CD4-positive, alpha-beta T cell (primary cell): ENCODE measurements around the gene KLC1. TPM values are rescaled to one million over a fixed set of nuclear protein-coding genes. Genes with fewer than 3 reads are reported as not detected.

Experiments
- ATAC-seq: fragments of 200-7000 bp; cut with Tn5 transposase; one replicate; pipeline ENCODE4 v1.10.0; 2022; ENCODE audit warnings: mild to moderate bottlenecking; ENCODE audit not compliant: poor library complexity
- CTCF ChIA-PET: fragments of 350-600 bp; sonication (Branson Sonifier 250); formaldehyde crosslinking; loops from one replicate; lab custom pipeline; 2021; ENCODE audit warnings: antibody characterized with exemption, inconsistent platforms; lab: Charles Lee
- POLR2A ChIA-PET: fragments of 350-600 bp; sonication (Branson Sonifier 250); formaldehyde crosslinking; loops from one replicate; lab custom pipeline; 2021; ENCODE audit warnings: antibody characterized with exemption, inconsistent platforms; lab: Charles Lee
- DNase-seq, 14 experiments: peaks; one replicate each; pipeline ENCODE4 v3.0.0-alpha.2; 2013 to 2020; ENCODE audit warnings: mixed read lengths in 2 of 14
- H3K27ac ChIP-seq, 2 donors: one replicate each; pipeline versions ENCODE4 v1.5.1 to v1.7.0; 2013; ENCODE audit warnings: low read length in 2 of 2, low read depth in 1 of 2, mild to moderate bottlenecking in 1 of 2
- H3K27me3 ChIP-seq, 2 experiments: 1 replicate in 1 of 2; 2 replicates in 1 of 2; pipeline versions ENCODE4 v1.6.1 to v1.7.0; 2013; ENCODE audit warnings: low read length in 2 of 2, control low read depth in 1 of 2, mild to moderate bottlenecking in 1 of 2, moderate library complexity in 1 of 2; ENCODE audit not compliant: insufficient read depth in 2 of 2, control insufficient read depth in 1 of 2
- H3K36me3 ChIP-seq: one replicate; pipeline ENCODE4 v1.6.1; 2013; ENCODE audit warnings: low read length, control low read depth; ENCODE audit not compliant: insufficient read depth
- H3K4me1 ChIP-seq: one replicate; pipeline ENCODE4 v1.6.1; 2013; ENCODE audit warnings: low read length, control low read depth; ENCODE audit not compliant: insufficient read depth
- H3K4me3 ChIP-seq: one replicate; pipeline ENCODE4 v1.5.1; 2013; ENCODE audit warnings: mild to moderate bottlenecking, low read length, moderate library complexity
- H3K9me3 ChIP-seq, 2 experiments: 1 replicate in 1 of 2; 2 replicates in 1 of 2; pipeline versions ENCODE4 v1.6.1 to v1.7.0; 2013; ENCODE audit warnings: low read length in 2 of 2, mild to moderate bottlenecking in 2 of 2, control low read depth in 1 of 2, moderate library complexity in 1 of 2; ENCODE audit not compliant: control insufficient read depth in 1 of 2, insufficient read depth in 1 of 2
- H3K27ac Mint-ChIP-seq: one replicate; pipeline ENCODE4 v1.8.0; 2020; ENCODE audit warnings: mixed read lengths
- H3K27me3 Mint-ChIP-seq: one replicate; pipeline ENCODE4 v1.8.0; 2021; ENCODE audit warnings: mixed read lengths
- H3K36me3 Mint-ChIP-seq: one replicate; pipeline ENCODE4 v1.8.0; 2021; ENCODE audit warnings: low read depth, mixed read lengths
- H3K4me1 Mint-ChIP-seq: one replicate; pipeline ENCODE4 v1.8.0; 2021; ENCODE audit warnings: low read depth, mixed read lengths
- H3K4me3 Mint-ChIP-seq: one replicate; pipeline ENCODE4 v1.8.0; 2020; ENCODE audit warnings: mild to moderate bottlenecking, mixed read lengths
- H3K9me3 Mint-ChIP-seq: one replicate; pipeline ENCODE4 v1.8.0; 2020; ENCODE audit warnings: mixed read lengths
- CTCF ChIP-seq: fragments of 200-600 bp; IDR thresholded peaks from one replicate; pipeline ENCODE4 v1.8.0; 2022; ENCODE audit warnings: antibody characterized with exemption, mild to moderate bottlenecking
- intact Hi-C, 2 experiments: fragments of 100-400 bp; cut with DNase I in 1 of 2; cut with micrococcal nuclease in 1 of 2; formaldehyde crosslinking; loops; one replicate each; pipeline versions ENCODE4 v1.15.1 to v1.9.0; 2023 to 2025; cut with DNase I, micrococcal nuclease
- total RNA-seq, 174 experiments: library from RNA in 2 of 174; stranded (reverse) in 2 of 174; gene quantifications; one replicate each; pipeline ENCODE4 v1.2.3 and lab custom pipeline; 2021 to 2026

Gene KLC1
- total RNA-seq, 2 experiments from 2014 or later, result 111 to 119 TPM

DNA sequence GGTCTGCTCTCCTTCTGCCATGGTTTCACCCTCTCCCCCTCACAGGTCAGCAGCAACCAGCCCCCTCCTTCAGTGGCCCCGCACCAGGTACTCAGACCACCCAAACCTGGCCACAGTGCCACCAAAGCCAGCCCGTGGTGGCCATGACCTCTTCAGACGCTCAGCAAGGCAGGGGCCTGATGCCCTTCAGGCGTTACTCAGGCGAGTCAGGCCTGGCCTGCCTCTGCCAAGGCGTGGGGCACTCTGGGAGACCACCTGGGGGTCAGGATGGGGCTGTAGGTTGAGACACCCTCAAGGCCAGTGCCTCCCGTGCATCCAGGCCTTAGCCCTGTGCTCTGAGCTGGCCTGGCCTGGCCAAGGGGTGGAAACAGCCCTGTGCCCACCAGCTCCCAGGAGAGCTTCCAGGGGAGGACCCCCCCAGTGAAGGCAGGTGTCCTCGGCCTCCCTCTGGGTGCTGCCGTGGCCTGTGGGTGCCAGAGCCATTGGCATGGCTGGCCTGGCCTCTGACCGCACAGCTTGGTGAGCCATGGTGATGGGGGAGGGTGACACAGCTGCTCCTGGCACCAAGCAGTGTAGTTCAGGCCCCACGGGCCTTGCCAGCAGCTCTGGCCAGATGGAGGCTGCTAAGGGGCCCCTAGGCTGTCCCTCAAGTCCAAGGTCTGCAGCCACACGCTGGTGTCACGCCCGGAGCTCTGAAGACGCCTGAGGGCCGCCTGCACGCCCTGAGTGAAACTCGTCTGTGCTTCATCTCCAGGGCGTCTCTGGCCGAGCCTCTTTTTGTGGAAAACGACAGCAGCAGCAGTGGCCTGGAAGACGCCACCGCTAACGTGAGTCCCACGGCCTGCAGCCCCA lies 71.1 kb downstream of the KLC1 start:
- no peak for TF ChIP-seq CTCF
- H3K36me3 ChIP-seq, result peaks cover 65% of the 10 kb centered on the region
- no peaks in the 10 kb centered on the region for H3K9me3 ChIP-seq
- Mint-ChIP-seq H3K27me3 (no peaks in the 10 kb centered on the region), H3K27ac (no peak overlapping the region), H3K36me3 (peaks cover 64% of the 10 kb centered on the region), H3K4me1 (peaks cover 4% of the 10 kb centered on the region), H3K9me3 (no peaks in the 10 kb centered on the region), H3K4me3 (no peak overlapping the region)
- H3K4me1 ChIP-seq, result peaks cover 9% of the 10 kb centered on the region
- ChIA-PET CTCF (no interaction called here), POLR2A (interaction anchor here (1.3 kb wide), 1 partner anchor 15 kb away, joined by 3 read pairs; the partner anchor contains the start of genes XRCC3 and ZFYVE21)
- no peak overlapping the region for H3K4me3 ChIP-seq
- no peaks in the 10 kb centered on the region for H3K27me3 ChIP-seq
- ATAC-seq, result no peak
- intact Hi-C loops, result no loop called here
- peak in 1 of 14 experiments; percentile 12 for DNase-seq
- H3K27ac ChIP-seq, result no peak overlapping the region

DNA sequence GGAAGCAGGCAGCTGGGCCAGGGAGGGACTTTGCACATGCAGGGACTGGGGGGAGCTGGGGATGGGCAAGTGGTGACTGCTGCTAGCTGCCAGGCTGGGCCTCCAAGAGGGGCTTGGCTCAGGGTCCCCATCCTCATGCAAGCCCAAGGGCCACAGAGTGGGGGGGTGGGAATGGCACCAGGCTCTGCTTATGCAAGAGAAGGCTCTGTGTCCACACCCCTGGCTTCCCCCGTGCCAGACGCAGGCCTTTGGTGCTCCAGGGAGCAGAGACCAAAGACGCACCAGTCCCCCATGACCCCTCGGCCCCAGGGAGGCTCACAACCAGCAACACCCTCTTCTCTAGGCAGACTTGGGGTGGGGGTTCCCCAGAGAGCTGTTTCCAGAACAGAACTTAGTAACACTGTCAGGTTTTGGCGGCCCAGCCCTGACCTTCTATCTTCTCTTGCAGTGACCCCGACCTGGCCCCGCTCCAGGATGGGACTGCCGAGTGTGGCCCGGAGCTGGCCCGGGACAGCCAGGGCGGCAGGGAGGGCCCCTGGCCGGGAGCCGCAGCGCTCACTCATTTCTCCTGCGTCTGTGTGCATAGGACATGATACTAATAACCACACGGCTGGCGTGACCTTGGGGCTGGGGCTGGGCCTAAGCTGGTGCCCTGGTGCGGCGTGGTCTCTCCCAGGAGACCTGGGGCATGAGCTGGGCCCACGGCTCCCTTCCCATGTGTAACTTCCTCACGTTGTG lies 71.9 kb downstream of the KLC1 start:
- no peaks in the 10 kb centered on the region for H3K27me3 ChIP-seq
- peaks cover 60% of the 10 kb centered on the region for H3K36me3 ChIP-seq
- ATAC-seq, result no peak
- H3K4me1 ChIP-seq, result peaks cover 9% of the 10 kb centered on the region
- CTCF ChIA-PET, result no interaction called here
- no peaks in the 10 kb centered on the region for H3K9me3 Mint-ChIP-seq
- H3K4me3 ChIP-seq, result no peak overlapping the region
- H3K27ac ChIP-seq, result no peak overlapping the region
- no peaks in the 10 kb centered on the region for H3K27me3 Mint-ChIP-seq
- POLR2A ChIA-PET, result interaction anchor here (0.6 to 1.3 kb wide), 2 partner anchors 15 to 82 kb away, joined by 3 read pairs; partner anchors contain the start of genes XRCC3 and ZFYVE21
- peaks cover 60% of the 10 kb centered on the region for H3K36me3 Mint-ChIP-seq
- H3K27ac Mint-ChIP-seq, result no peak overlapping the region
- no peak for TF ChIP-seq CTCF
- H3K9me3 ChIP-seq, result no peaks in the 10 kb centered on the region
- DNase-seq, result peak in 1 of 14 experiments; percentile 19
- intact Hi-C loops, result no loop called here
- no peak overlapping the region for H3K4me3 Mint-ChIP-seq
- peaks cover 4% of the 10 kb centered on the region for H3K4me1 Mint-ChIP-seq

GRCh38 chr14:103702095-103702494 lies 73.1 kb downstream of the KLC1 start:
- H3K9me3 Mint-ChIP-seq, result no peaks in the 10 kb centered on the region
- CTCF ChIA-PET, result no interaction called here
- Histone ChIP-seq H3K27me3 (no peaks in the 10 kb centered on the region), H3K4me3 (no peak overlapping the region), H3K9me3 (no peaks in the 10 kb centered on the region), H3K4me1 (peaks cover 7% of the 10 kb centered on the region), H3K27ac (no peak overlapping the region), H3K36me3 (peaks cover 51% of the 10 kb centered on the region)
- no peaks in the 10 kb centered on the region for H3K27me3 Mint-ChIP-seq
- ATAC-seq (no peak), DNase-seq (no peak)
- TF ChIP-seq CTCF, result no peak
- POLR2A ChIA-PET, result interaction anchor here (1.1 kb wide), 1 partner anchor 13 kb away, joined by 3 read pairs; the partner anchor contains the start of genes XRCC3 and ZFYVE21
- H3K4me3 Mint-ChIP-seq, result no peak overlapping the region
- intact Hi-C loops, result no loop called here
- H3K27ac Mint-ChIP-seq, result no peak overlapping the region
- H3K36me3 Mint-ChIP-seq, result peaks cover 49% of the 10 kb centered on the region
- peaks cover 4% of the 10 kb centered on the region for H3K4me1 Mint-ChIP-seq
